A549 (cell line): ENCODE measurements around the gene GRIA1. TPM values are rescaled to one million over a fixed set of nuclear protein-coding genes. Genes with fewer than 3 reads are reported as not detected.

Experiments
- ATAC-seq, 2 experiments: fragments of 200-7000 bp in 1 of 2; fragments of >200 bp in 1 of 2; cut with Nextera tagmentation in 1 of 2; cut with Tn5 transposase in 1 of 2; 3 replicates each; pipeline versions ENCODE4 v1.8.0 to v1.9.1; 2018 to 2020; ENCODE audit warnings: mild to moderate bottlenecking in 1 of 2, moderate library complexity in 1 of 2
- CTCF ChIA-PET: fragments of 300-600 bp; sonication (Branson Sonifier 250); formaldehyde crosslinking; extraction: SDS; loops from one replicate; lab custom pipeline; 2021; ENCODE audit warnings: antibody characterized with exemption, inconsistent platforms; lab: Yijun Ruan, JAX
- POLR2A ChIA-PET: fragments of 350-600 bp; formaldehyde crosslinking; extraction: SDS; loops from one replicate; lab custom pipeline; 2021; ENCODE audit warnings: antibody characterized with exemption, inconsistent platforms; lab: Yijun Ruan, JAX
- DNase-seq, 2 experiments: peaks; one replicate each; pipeline versions ENCODE4 v3.0.0 to v3.0.0-alpha.2; 2011 to 2016; ENCODE audit warnings: low read depth in 1 of 2, low spot score in 1 of 2
- FAIRE-seq: peaks from 2 replicates; lab custom pipeline; 2011; peaks lifted over from hg19 to GRCh38; lab: Jason Lieb, UNC
- H3K27ac ChIP-seq, 2 experiments: fragments of >200 bp; sonication (Bioruptor Twin); formaldehyde crosslinking; 3 replicates each; pipeline ENCODE4 v1.5.1; 2016 to 2017
- H3K4me1 ChIP-seq: fragments of >200 bp; sonication (Bioruptor Twin); formaldehyde crosslinking; 3 replicates; pipeline ENCODE4 v1.6.1; 2016
- H3K4me2 ChIP-seq: fragments of >200 bp; sonication (Bioruptor Twin); formaldehyde crosslinking; 3 replicates; pipeline ENCODE4 v1.6.1; 2016
- H3K4me3 ChIP-seq: fragments of >200 bp; sonication (Bioruptor Twin); formaldehyde crosslinking; 3 replicates; pipeline ENCODE4 v1.5.1; 2016
- H3K9me3 ChIP-seq: fragments of >200 bp; sonication (Bioruptor Twin); formaldehyde crosslinking; 3 replicates; pipeline ENCODE4 v1.6.1; 2016
- BHLHE40 ChIP-seq: IDR thresholded peaks from 2 replicates; pipeline ENCODE4 v1.6.1; 2012; ENCODE audit warnings: low read depth, low read length, inconsistent platforms
- CBX2 ChIP-seq: fragments of 200-600 bp; sonication (generic); IDR thresholded peaks from 2 replicates; pipeline ENCODE4 v1.6.1; 2016; ENCODE audit warnings: low read depth, mild to moderate bottlenecking, borderline replicate concordance
- ESRRA ChIP-seq: fragments of 150-350 bp; IDR thresholded peaks from 2 replicates; pipeline ENCODE4 v1.6.1; 2014; ENCODE audit warnings: mild to moderate bottlenecking, low read length, borderline replicate concordance
- FOSB ChIP-seq: fragments of 250-450 bp; sonication (Bioruptor Pico); IDR thresholded peaks from 2 replicates; pipeline ENCODE4 v1.5.0; 2020; ENCODE audit warnings: mild to moderate bottlenecking, moderate library complexity
- FOXS1 ChIP-seq: fragments of 250-450 bp; sonication (Bioruptor Pico); IDR thresholded peaks from 2 replicates; pipeline ENCODE4 v1.5.0; 2020; ENCODE audit warnings: mild to moderate bottlenecking, moderate library complexity
- HEYL ChIP-seq: fragments of 250-450 bp; sonication (Bioruptor Pico); IDR thresholded peaks from 2 replicates; pipeline ENCODE4 v1.8.0; 2021; ENCODE audit warnings: mild to moderate bottlenecking, moderate library complexity
- HOXA7 ChIP-seq: fragments of 250-450 bp; sonication (Bioruptor Pico); IDR thresholded peaks from 2 replicates; pipeline ENCODE4 v1.5.0; 2020; ENCODE audit warnings: mild to moderate bottlenecking, moderate library complexity
- HOXB13 ChIP-seq: fragments of 250-450 bp; sonication (Bioruptor Pico); IDR thresholded peaks from 2 replicates; pipeline ENCODE4 v1.5.0; 2020; ENCODE audit warnings: low read depth, mild to moderate bottlenecking, moderate library complexity
- HOXB5 ChIP-seq: fragments of 250-450 bp; sonication (Bioruptor Pico); IDR thresholded peaks from 2 replicates; pipeline ENCODE4 v1.5.0; 2020; ENCODE audit warnings: mild to moderate bottlenecking, moderate library complexity
- KDM1A ChIP-seq: fragments of 200-600 bp; sonication (generic); IDR thresholded peaks from 2 replicates; pipeline ENCODE4 v1.6.1; 2016; ENCODE audit warnings: low read depth, mild to moderate bottlenecking
- KDM5A ChIP-seq: fragments of 200-600 bp; sonication (generic); IDR thresholded peaks from 2 replicates; pipeline ENCODE4 v1.6.1; 2016; ENCODE audit warnings: antibody characterized with exemption, mild to moderate bottlenecking
- MAFK ChIP-seq: fragments of 450-650 bp; IDR thresholded peaks from 2 replicates; pipeline ENCODE4 v1.6.1; 2014; ENCODE audit not compliant: partially characterized antibody
- MAZ ChIP-seq: fragments of 150-350 bp; IDR thresholded peaks from 2 replicates; pipeline ENCODE4 v1.6.1; 2014; ENCODE audit warnings: antibody characterized with exemption, low read depth, low read length, borderline replicate concordance
- NFE2L2 ChIP-seq: fragments of 150-350 bp; conservative IDR thresholded peaks from 2 replicates; pipeline ENCODE4 v1.6.1; 2014; ENCODE audit warnings: low read length
- PHF8 ChIP-seq: fragments of 200-600 bp; sonication (generic); IDR thresholded peaks from 2 replicates; pipeline ENCODE4 v1.6.1; 2016; ENCODE audit warnings: low read depth, mild to moderate bottlenecking, antibody characterized with exemption, moderate library complexity, borderline replicate concordance
- POLR2A ChIP-seq: IDR thresholded peaks from 2 replicates; pipeline ENCODE4 v1.6.1; 2012; ENCODE audit warnings: mild to moderate bottlenecking, low read length
- POLR2AphosphoS2 ChIP-seq: conservative IDR thresholded peaks from 2 replicates; pipeline ENCODE4 v1.6.1; 2012; ENCODE audit warnings: low read length, improper control_type of control experiment, inconsistent platforms
- RAD21 ChIP-seq, 2 experiments: fragments of >200 bp in 1 of 2; sonication (Bioruptor Twin) in 1 of 2; formaldehyde crosslinking in 1 of 2; IDR thresholded peaks in 1 of 2; conservative IDR thresholded peaks in 1 of 2; 2 replicates in 1 of 2; 3 replicates in 1 of 2; pipeline ENCODE4 v1.6.1; 2012 to 2018; ENCODE audit warnings: inconsistent platforms in 1 of 2
- RFX5 ChIP-seq: fragments of 450-650 bp; IDR thresholded peaks from 2 replicates; pipeline ENCODE4 v1.7.1; 2014; ENCODE audit warnings: antibody characterized with exemption, mild to moderate bottlenecking, moderate library complexity
- SREBF2 ChIP-seq: fragments of 450-650 bp; IDR thresholded peaks from 2 replicates; pipeline ENCODE4 v1.6.1; 2014; ENCODE audit warnings: mild to moderate bottlenecking, moderate library complexity
- TP53 ChIP-seq: fragments of 250-450 bp; sonication (Bioruptor Pico); IDR thresholded peaks from 2 replicates; pipeline ENCODE4 v1.5.0; 2021; ENCODE audit warnings: mild to moderate bottlenecking, moderate library complexity
- ZC3H11A ChIP-seq: fragments of 450-650 bp; IDR thresholded peaks from 2 replicates; pipeline ENCODE4 v1.6.1; 2014; ENCODE audit warnings: antibody characterized with exemption, mild to moderate bottlenecking
- WGBS: methylation state at CpG from one replicate; pipeline ENCODE4 v1.1.6; 2017; ENCODE audit errors: missing lambda C conversion rate; 5-methylcytosine and 5-hydroxymethylcytosine counted together
- polyA plus RNA-seq, 4 experiments: library from polyadenylated mRNA; depleted of rRNA in 3 of 4; stranded (reverse); fragments of >200 nt; fragmentation: RNase III in 1 of 4; extraction: RNeasy Plus Mini Kit Qiagen cat#74134 plus additional on column Dnase treatment in 1 of 4; gene quantifications; 2 replicates in 3 of 4; 3 replicates in 1 of 4; pipeline ENCODE4 v1.2.3, GENCODE V29; 2011 to 2017
- TF ChIP-seq, protein P1 (sequence below): IDR thresholded peaks from 2 replicates; pipeline ENCODE4 v1.6.1; 2012

GRIA1 gene
- polyA plus RNA-seq, 2 of the 4 experiments (the other 2 are of a cell fraction), result not detected

DNA sequence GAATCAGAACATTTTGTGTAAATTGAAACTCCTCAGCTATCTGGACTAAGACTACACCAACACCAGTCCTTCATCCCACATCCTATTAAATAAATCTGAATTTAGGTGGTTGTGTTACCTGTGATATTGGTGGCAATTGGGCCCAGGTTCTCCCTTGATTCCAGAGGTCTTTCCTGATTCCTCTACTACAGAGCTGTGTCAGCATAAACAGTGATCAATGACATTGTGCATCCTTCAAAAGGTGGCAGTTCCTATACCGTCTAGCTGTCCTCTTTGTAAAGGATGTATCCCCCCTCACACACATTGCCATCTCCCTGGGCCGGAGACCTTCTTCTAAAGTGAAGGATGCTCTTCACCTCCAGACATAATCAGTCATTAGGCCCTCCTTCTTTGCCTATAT lies 309.0 kb downstream of the GRIA1 start:
- DNase-seq (no peak), FAIRE-seq (no peak), ATAC-seq (no peak)
- POLR2A ChIA-PET, result no interaction called here
- Histone ChIP-seq H3K9me3 (no peaks in the 10 kb centered on the region), H3K4me3 (no peak overlapping the region), H3K27ac (no peak overlapping the region), H3K4me2 (no peak overlapping the region), H3K4me1 (no peaks in the 10 kb centered on the region)
- TF ChIP-seq MAFK (peak; percentile 53), RAD21 (conservative IDR thresholded peaks at IDR 0.05 in 1 of 2, IDR thresholded peaks at IDR 0.05 in 1 of 2) (no peak)
- 14% methylated on average over 2 of the region's 2 CpGs for WGBS
- CTCF ChIA-PET, result interaction anchor here (1.4 kb wide), 1 partner anchor 302 kb away, joined by 3 read pairs; no protein-coding TSS in a partner anchor

DNA sequence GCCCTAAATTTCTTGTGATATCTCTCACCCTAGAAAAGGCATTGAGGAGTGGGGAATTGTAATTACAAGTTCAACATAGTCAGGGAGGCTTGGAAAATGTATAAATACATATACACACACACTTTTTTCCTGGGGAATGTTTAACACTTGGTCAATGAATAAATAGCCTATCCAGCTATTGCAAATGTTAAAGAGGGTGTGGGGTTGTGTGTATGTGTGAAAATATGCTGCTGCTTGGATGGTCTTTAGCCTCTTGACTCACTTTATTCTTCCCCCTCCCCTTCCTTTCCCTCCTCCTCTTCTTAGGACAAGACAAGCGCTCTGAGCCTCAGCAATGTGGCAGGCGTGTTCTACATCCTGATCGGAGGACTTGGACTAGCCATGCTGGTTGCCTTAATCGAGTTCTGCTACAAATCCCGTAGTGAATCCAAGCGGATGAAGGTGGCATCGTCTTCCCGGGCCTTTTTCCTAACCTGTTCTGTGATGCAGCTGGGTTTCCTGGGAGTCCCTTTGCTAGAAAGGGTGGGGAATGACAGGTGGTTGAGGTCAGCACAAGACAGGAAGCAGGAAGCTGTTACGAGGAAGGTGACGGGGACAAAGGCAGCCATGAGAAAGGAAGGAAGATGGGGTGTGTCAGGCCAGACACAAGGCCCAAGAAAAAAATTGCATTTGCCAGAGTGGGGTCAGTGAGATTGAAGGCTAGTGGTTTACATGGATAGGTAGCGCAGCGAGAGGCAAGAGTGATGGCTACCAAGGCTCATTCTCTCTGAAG lies 311.8 kb downstream of the GRIA1 start:
- H3K9me3 ChIP-seq, result no peaks in the 10 kb centered on the region
- FAIRE-seq (no peak), ATAC-seq (no peak)
- TF ChIP-seq, protein P1, sequence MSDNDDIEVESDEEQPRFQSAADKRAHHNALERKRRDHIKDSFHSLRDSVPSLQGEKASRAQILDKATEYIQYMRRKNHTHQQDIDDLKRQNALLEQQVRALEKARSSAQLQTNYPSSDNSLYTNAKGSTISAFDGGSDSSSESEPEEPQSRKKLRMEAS, result no peak
- TF ChIP-seq CBX2 (no peak), NFE2L2 (no peak), HOXB13 (no peak), HOXA7 (CRISPR knock-in tag) (no peak), POLR2A (no peak), FOXS1 (no peak), RAD21 (conservative IDR thresholded peaks at IDR 0.05 in 1 of 2, IDR thresholded peaks at IDR 0.05 in 1 of 2) (no peak), ZC3H11A (no peak), KDM1A (no peak), TP53 (no peak)
- TF ChIP-seq, all 56 proteins: peak for 0
- ChIA-PET POLR2A (no interaction called here), CTCF (no interaction called here)
- Histone ChIP-seq H3K4me2 (no peak overlapping the region), H3K27ac (no peak overlapping the region), H3K4me3 (no peak overlapping the region), H3K4me1 (no peaks in the 10 kb centered on the region)
- WGBS, result 18% methylated on average over 12 of the region's 12 CpGs
- no peak for DNase-seq

DNA sequence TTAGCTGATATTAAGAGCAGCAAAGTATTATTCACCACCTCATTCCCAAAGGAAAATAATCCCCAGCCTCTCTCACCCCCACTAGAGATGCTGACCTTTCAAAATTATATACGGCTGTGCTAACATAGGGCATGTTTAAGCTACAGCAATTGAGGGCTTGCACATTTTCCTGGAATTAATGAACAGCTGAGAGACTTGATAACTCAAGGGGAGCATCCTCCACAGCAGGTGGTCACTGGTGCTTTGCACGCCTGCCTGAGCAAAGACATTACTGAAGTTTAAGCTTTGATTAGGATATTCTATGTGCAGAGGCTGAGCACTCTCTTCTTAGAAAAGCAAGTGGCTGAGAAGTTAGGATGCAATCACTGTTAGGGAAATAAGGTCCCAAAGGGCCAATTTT lies 317.3 kb downstream of the GRIA1 start:
- CTCF ChIA-PET, result no interaction called here
- 8% methylated on average over 2 of the region's 2 CpGs for WGBS
- no peak for FAIRE-seq
- POLR2A ChIA-PET, result no interaction called here
- ATAC-seq, result no peak
- TF ChIP-seq PHF8, result no peak
- TF ChIP-seq POLR2AphosphoS2, result no peak
- TF ChIP-seq KDM1A, result no peak
- no peak for TF ChIP-seq CBX2
- TF ChIP-seq SREBF2, result no peak
- Histone ChIP-seq H3K4me3 (no peak overlapping the region), H3K4me1 (no peaks in the 10 kb centered on the region), H3K4me2 (no peak overlapping the region), H3K27ac (no peak overlapping the region), H3K9me3 (no peaks in the 10 kb centered on the region)
- DNase-seq, result no peak

DNA sequence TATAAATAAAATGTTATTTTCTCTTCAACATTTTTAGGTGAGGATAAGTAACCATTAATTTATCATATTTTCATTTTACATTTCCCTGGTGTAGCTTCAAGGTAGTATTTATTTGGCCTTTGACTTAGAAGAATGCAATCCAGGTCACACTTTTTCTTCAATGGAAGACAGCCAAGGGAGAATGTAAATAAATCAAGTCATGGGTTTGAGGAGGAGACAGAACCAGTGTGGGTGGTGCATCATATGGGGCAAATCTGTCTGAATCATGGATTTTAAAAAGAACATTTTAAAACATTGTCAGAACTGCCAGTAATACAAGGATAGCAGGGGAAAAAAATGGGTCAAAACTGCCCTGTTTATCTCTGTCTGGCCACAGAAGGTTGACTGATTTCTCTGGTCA lies 318.7 kb downstream of the GRIA1 start:
- Histone ChIP-seq H3K4me3 (no peak overlapping the region), H3K9me3 (no peaks in the 10 kb centered on the region), H3K4me1 (no peaks in the 10 kb centered on the region), H3K27ac (no peak overlapping the region), H3K4me2 (no peak overlapping the region)
- ChIA-PET POLR2A (no interaction called here), CTCF (no interaction called here)
- no peak for ATAC-seq
- no peak for DNase-seq
- TF ChIP-seq MAZ (no peak), ZC3H11A (no peak), SREBF2 (no peak), BHLHE40 (no peak), HEYL (CRISPR knock-in tag) (no peak), ESRRA (no peak), FOSB (CRISPR knock-in tag) (no peak), HOXB13 (no peak), CBX2 (no peak), HOXB5 (CRISPR knock-in tag) (no peak), KDM5A (no peak), PHF8 (no peak), RFX5 (no peak)
- no peak for FAIRE-seq
